GM10266 (cell line): ENCODE results near the gene ALDOA.
"Not testable (repeated sequence)": the region's sequence is repeated elsewhere in the genome, so short reads cannot be mapped to it uniquely, and the experiment has no call there.

Experiments
- DNase-seq: peaks from one replicate; pipeline ENCODE4 v3.0.0; 2012; ENCODE audit errors: extremely low spot score
- CTCF ChIP-seq: IDR thresholded peaks from 2 replicates; pipeline ENCODE4 v1.5.1; 2012; ENCODE audit warnings: mild to moderate bottlenecking, low read depth; ENCODE audit not compliant: control insufficient read depth, insufficient read depth; ENCODE audit errors: missing control alignments

Gene ALDOA

GRCh38 chr16:30110661-30111060 is 45.1 kb downstream of the ALDOA start:
- no peak for DNase-seq

GRCh38 chr16:30112197-30113030 is 46.9 kb downstream of the ALDOA start:
- DNase-seq, result peak; percentile 67
- peak; percentile 68 for TF ChIP-seq CTCF

More at GRCh38 chr16:30110661-30111060, 45.1 kb downstream of the ALDOA start:
- TF ChIP-seq CTCF, result no peak

- TF ChIP-seq CTCF, result no peak
- DNase-seq, result no peak
These were observed 47.6 kb downstream of the ALDOA start, which contains the start of gene GDPD3 for GRCh38 chr16:30113031-30113710. Gene GDPD3, minus strand, starts transcription at chr16:30113537. Its CDS starts 59 bp downstream, at chr16:30113478.

- no peak for TF ChIP-seq CTCF
- DNase-seq, result no peak
These were observed 48.3 kb downstream of the ALDOA start for GRCh38 chr16:30113711-30114333.

- TF ChIP-seq CTCF, result no peak
- DNase-seq, result no peak
These were observed 48.9 kb downstream of the ALDOA start for GRCh38 chr16:30114411-30114810.

GRCh38 chr16:30114833-30115232 is 49.3 kb downstream of the ALDOA start:
- DNase-seq, result not testable (repeated sequence)

- no peak for TF ChIP-seq CTCF
- DNase-seq, result no peak
These were observed 49.7 kb downstream of the ALDOA start for GRCh38 chr16:30115238-30115637.
